HUES6 (cell line): Measurements from ENCODE around the gene BAAT.

Experiments used
- H3K27ac ChIP-seq: 2 replicates; pipeline ENCODE4 v1.7.0; 2013; ENCODE audit warnings: low read depth, mild to moderate bottlenecking, low read length, inconsistent platforms
- H3K27me3 ChIP-seq: 2 replicates; pipeline ENCODE4 v1.6.1; 2013; ENCODE audit warnings: low read length; ENCODE audit not compliant: control insufficient read depth, insufficient read depth
- H3K36me3 ChIP-seq: 2 replicates; pipeline ENCODE4 v1.6.1; 2013; ENCODE audit warnings: low read length; ENCODE audit not compliant: control insufficient read depth, insufficient read depth
- H3K4me1 ChIP-seq: 2 replicates; pipeline ENCODE4 v1.6.1; 2013; ENCODE audit warnings: low read length; ENCODE audit not compliant: control insufficient read depth, insufficient read depth
- H3K4me3 ChIP-seq: 2 replicates; pipeline ENCODE4 v1.5.1; 2013; ENCODE audit warnings: low read depth, low read length
- H3K9ac ChIP-seq: one replicate; pipeline ENCODE4 v1.6.1; 2013; ENCODE audit warnings: mild to moderate bottlenecking, low read length
- H3K9me3 ChIP-seq: 2 replicates; pipeline ENCODE4 v1.6.1; 2013; ENCODE audit warnings: low read depth, low read length; ENCODE audit not compliant: control insufficient read depth, insufficient read depth

Gene BAAT

GRCh38 chr9:101398930-101399642 is 14.3 kb upstream of the BAAT start:
- peaks cover 69% of the 10 kb centered on the region for H3K36me3 ChIP-seq

GRCh38 chr9:101398068-101398929 is 13.5 kb upstream of the BAAT start, which contains the start of the genes MRPL50 and ZNF189:
Gene MRPL50 (minus strand): TSS chr9:101398618. CDS start chr9:101398592, 26 bp downstream.
Gene ZNF189 (plus strand): TSS chr9:101398851. CDS start chr9:101399157, 306 bp downstream.
- no peaks in the 10 kb centered on the region for H3K27me3 ChIP-seq
- H3K9ac ChIP-seq: peak within 1 kb of the TSS; percentile 94
- H3K36me3 ChIP-seq: peaks cover 67% of the 10 kb centered on the region
- H3K27ac ChIP-seq: peak within 1 kb of the TSS; percentile 75
- H3K4me1 ChIP-seq: no peaks in the 10 kb centered on the region
- H3K9me3 ChIP-seq: peaks cover 23% of the 10 kb centered on the region
- H3K4me3 ChIP-seq: peak within 1 kb of the TSS; percentile 99

More at GRCh38 chr9:101398930-101399642, 14.3 kb upstream of the BAAT start:
- H3K9me3 ChIP-seq: peaks cover 18% of the 10 kb centered on the region
- peak overlapping the region; percentile 60 for H3K9ac ChIP-seq
- H3K4me3 ChIP-seq: peak overlapping the region; percentile 99
- no peaks in the 10 kb centered on the region for H3K27me3 ChIP-seq
- H3K27ac ChIP-seq: peak overlapping the region; percentile 4; the same call in 1 of the 2 replicates
- H3K4me1 ChIP-seq: no peaks in the 10 kb centered on the region

GRCh38 chr9:101397746-101398067 is 12.9 kb upstream of the BAAT start:
- H3K4me3 ChIP-seq: peak overlapping the region; percentile 99
- H3K9me3 ChIP-seq: peaks cover 27% of the 10 kb centered on the region
- H3K27ac ChIP-seq: peak overlapping the region; percentile 75
- H3K9ac ChIP-seq: peak overlapping the region; percentile 94
- H3K36me3 ChIP-seq: peaks cover 65% of the 10 kb centered on the region
- no peaks in the 10 kb centered on the region for H3K4me1 ChIP-seq
- H3K27me3 ChIP-seq: no peaks in the 10 kb centered on the region

DNA sequence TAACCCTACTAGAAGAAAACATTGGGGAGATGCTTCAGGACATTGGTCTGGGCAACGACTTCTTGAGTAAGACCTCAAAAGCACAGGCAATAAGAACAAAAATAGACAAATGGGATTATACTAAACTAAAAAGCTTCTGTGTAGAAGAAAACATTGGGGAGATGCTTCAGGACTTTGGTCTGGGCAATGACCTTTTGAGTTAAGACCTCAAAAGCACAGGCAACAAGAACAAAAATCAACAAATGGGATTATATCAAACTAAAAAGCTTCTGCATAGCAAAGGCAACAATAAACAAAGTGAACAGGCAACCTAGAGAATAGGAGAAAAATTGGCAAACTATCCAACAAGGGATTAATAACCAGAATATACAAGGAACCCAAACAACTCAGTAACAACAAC is 9.9 kb upstream of the BAAT start:
- Histone ChIP-seq H3K9me3 (peaks cover 27% of the 10 kb centered on the region), H3K9ac (no peak overlapping the region), H3K4me3 (no peak overlapping the region), H3K27me3 (no peaks in the 10 kb centered on the region), H3K4me1 (no peaks in the 10 kb centered on the region), H3K36me3 (peaks cover 53% of the 10 kb centered on the region), H3K27ac (no peak overlapping the region)

- Histone ChIP-seq H3K27me3 (no peaks in the 10 kb centered on the region), H3K4me3 (no peak overlapping the region), H3K36me3 (peaks cover 68% of the 10 kb centered on the region), H3K9ac (no peak overlapping the region), H3K9me3 (peaks cover 27% of the 10 kb centered on the region), H3K27ac (no peak overlapping the region), H3K4me1 (no peaks in the 10 kb centered on the region)
Measured at GRCh38 chr9:101393135-101393534, 8.3 kb upstream of the BAAT start.

DNA sequence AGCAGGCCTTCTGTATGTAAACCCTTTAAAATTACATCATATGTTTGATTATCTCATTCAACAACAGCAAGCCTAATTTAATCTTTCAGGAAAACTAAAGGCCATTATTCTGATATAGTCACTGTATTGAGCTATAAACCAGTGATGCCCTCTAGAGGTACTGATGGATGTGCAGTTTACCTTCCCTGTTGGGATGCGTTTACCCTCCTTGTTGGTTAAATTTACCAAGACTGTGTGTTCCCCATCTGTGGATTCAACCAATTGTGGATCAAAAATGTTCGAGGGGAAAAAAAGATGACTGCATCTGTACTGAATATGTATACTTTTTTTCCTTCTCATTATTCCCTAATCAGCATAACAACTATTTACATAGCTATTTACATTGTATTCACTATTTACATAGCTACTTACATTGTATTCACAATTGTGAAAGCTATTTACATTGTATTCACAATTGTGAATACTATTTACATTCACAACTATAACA is 3.7 kb upstream of the BAAT start:
- Histone ChIP-seq H3K9me3 (peaks cover 23% of the 10 kb centered on the region), H3K36me3 (peaks cover 44% of the 10 kb centered on the region), H3K4me1 (no peaks in the 10 kb centered on the region; the same call in 1 of the 2 replicates), H3K4me3 (no peak overlapping the region), H3K27ac (no peak overlapping the region), H3K9ac (no peak overlapping the region), H3K27me3 (no peaks in the 10 kb centered on the region)

GRCh38 chr9:101387871-101388506 is 3.2 kb upstream of the BAAT start:
- H3K4me1 ChIP-seq: no peaks in the 10 kb centered on the region; the same call in 1 of the 2 replicates
- no peaks in the 10 kb centered on the region for H3K27me3 ChIP-seq
- H3K27ac ChIP-seq: no peak overlapping the region
- H3K36me3 ChIP-seq: peaks cover 40% of the 10 kb centered on the region
- H3K9ac ChIP-seq: no peak overlapping the region
- H3K4me3 ChIP-seq: no peak overlapping the region
- H3K9me3 ChIP-seq: peaks cover 18% of the 10 kb centered on the region

DNA sequence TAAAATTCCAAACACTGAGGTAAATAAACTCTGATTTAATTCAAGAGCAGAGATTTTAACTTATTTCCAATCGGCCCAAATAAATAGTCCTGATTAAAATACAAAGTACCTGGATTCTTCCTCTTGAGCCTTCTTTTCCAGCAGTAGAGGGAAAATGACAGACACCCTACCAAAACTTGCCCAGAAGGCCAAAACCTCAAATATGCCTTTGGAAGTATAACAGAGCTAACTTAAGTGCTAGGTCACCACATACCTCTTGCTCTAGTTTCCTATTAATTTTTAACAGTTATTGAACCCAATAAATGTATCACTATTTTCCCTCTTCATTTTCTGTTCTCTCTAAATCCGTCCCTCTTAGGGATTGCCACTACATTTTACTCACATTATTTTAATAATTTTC is 1.4 kb downstream of the BAAT start:
- H3K36me3 ChIP-seq: peaks cover 11% of the 10 kb centered on the region
- H3K27ac ChIP-seq: no peak overlapping the region
- H3K9ac ChIP-seq: no peak overlapping the region
- no peaks in the 10 kb centered on the region for H3K27me3 ChIP-seq
- no peaks in the 10 kb centered on the region; the same call in 1 of the 2 replicates for H3K4me1 ChIP-seq
- H3K9me3 ChIP-seq: peaks cover 17% of the 10 kb centered on the region
- no peak overlapping the region for H3K4me3 ChIP-seq

GRCh38 chr9:101381833-101382342 is 2.9 kb downstream of the BAAT start:
- Histone ChIP-seq H3K27me3 (no peaks in the 10 kb centered on the region), H3K36me3 (0 out of 2 replicates have a peak, but pooled peaks cover 3% of the 10 kb centered on the region)

DNA sequence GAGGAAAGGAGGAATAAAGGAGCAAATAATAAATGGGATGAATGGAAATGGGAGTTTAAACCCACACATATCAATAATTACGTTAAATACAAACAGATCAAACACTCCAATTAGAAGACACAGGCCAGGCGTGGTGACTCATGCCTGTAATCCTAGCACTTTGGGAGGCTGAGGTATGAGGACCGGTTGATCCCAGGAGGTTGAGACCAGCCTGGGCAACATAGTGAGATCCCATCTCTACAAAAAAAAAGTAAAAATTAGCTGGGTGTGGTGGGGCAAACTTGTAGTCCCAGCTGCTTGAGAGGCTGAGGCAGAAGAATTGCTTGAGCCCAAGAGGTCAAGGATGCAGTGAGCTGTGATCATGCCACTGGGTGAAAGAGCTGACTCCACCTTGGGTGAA is 3.7 kb downstream of the BAAT start:
- no peaks in the 10 kb centered on the region for H3K27me3 ChIP-seq
- H3K36me3 ChIP-seq: 0 out of 2 replicates have a peak, but pooled peaks cover 3% of the 10 kb centered on the region
- no peaks in the 10 kb centered on the region; the same call in 1 of the 2 replicates for H3K4me1 ChIP-seq
- H3K4me3 ChIP-seq: no peak overlapping the region
- H3K9ac ChIP-seq: no peak overlapping the region
- H3K27ac ChIP-seq: no peak overlapping the region
- H3K9me3 ChIP-seq: peaks cover 16% of the 10 kb centered on the region

More at GRCh38 chr9:101381833-101382342, 2.9 kb downstream of the BAAT start:
- H3K4me1 ChIP-seq: no peaks in the 10 kb centered on the region; the same call in 1 of the 2 replicates
- H3K9me3 ChIP-seq: peaks cover 17% of the 10 kb centered on the region
- H3K27ac ChIP-seq: no peak overlapping the region
- H3K9ac ChIP-seq: no peak overlapping the region
- no peak overlapping the region for H3K4me3 ChIP-seq
